Motor neuron (in vitro differentiated cells): ENCODE measurements around the gene SLC4A2. TPM values are rescaled to one million over a fixed set of nuclear protein-coding genes. Genes with fewer than 3 reads are reported as not detected.

Source experiments
- ATAC-seq, 8 experiments: fragments of 200-7000 bp; cut with Tn5 transposase; replicated peaks in 6 of 8; 2 replicates each; pipeline ENCODE4 v1.8.0; 2021; ENCODE audit warnings: mild to moderate bottlenecking in 8 of 8, moderate library complexity in 8 of 8
- H3K27ac ChIP-seq, 2 donors: fragments of 250-450 bp; sonication (Bioruptor Pico); 2 replicates each; pipeline ENCODE4 v1.9.0; 2021; ENCODE audit warnings: antibody characterized with exemption in 2 of 2, mild to moderate bottlenecking in 2 of 2, moderate library complexity in 1 of 2
- H3K4me1 ChIP-seq, 2 donors: fragments of 250-450 bp; sonication (Bioruptor Pico); replicated peaks in 1 of 2; 2 replicates each; pipeline ENCODE4 v1.6.1; 2021; ENCODE audit warnings: antibody characterized with exemption in 2 of 2, mild to moderate bottlenecking in 2 of 2, moderate library complexity in 1 of 2
- H3K4me3 ChIP-seq, 5 donors: fragments of 250-450 bp; sonication (Bioruptor Pico); 2 replicates each; pipeline ENCODE4 v1.9.0; 2021; ENCODE audit warnings: antibody characterized with exemption in 5 of 5, mild to moderate bottlenecking in 5 of 5, moderate library complexity in 4 of 5
- WGBS, 10 experiments: fragments of 450-650 bp; shearing (Covaris generic); methylation state at CpG; one replicate each; pipeline ENCODE4 v1.0.0; 2022; 5-methylcytosine and 5-hydroxymethylcytosine counted together
- in situ Hi-C, 9 experiments: fragments of 400-800 bp; cut with MboI; loops; one replicate each; pipeline ENCODE4 v1.15.0; 2021; ENCODE audit warnings: low sequenced_read_pairs in 9 of 9, low pct_unique_long_range_greater_than_20kb in 2 of 9; ENCODE audit not compliant: unreplicated experiment in 9 of 9
- total RNA-seq, 8 experiments: library from RNA; unstranded; fragments of 300-600 nt; gene quantifications; 2 replicates each; pipeline versions ENCODE4 v1.2.3 to v1.2.4, GENCODE V29; 2022

SLC4A2 gene
- total RNA-seq, 8 experiments from 2014 or later: 17.1 to 165 (median 45.8) TPM

DNA sequence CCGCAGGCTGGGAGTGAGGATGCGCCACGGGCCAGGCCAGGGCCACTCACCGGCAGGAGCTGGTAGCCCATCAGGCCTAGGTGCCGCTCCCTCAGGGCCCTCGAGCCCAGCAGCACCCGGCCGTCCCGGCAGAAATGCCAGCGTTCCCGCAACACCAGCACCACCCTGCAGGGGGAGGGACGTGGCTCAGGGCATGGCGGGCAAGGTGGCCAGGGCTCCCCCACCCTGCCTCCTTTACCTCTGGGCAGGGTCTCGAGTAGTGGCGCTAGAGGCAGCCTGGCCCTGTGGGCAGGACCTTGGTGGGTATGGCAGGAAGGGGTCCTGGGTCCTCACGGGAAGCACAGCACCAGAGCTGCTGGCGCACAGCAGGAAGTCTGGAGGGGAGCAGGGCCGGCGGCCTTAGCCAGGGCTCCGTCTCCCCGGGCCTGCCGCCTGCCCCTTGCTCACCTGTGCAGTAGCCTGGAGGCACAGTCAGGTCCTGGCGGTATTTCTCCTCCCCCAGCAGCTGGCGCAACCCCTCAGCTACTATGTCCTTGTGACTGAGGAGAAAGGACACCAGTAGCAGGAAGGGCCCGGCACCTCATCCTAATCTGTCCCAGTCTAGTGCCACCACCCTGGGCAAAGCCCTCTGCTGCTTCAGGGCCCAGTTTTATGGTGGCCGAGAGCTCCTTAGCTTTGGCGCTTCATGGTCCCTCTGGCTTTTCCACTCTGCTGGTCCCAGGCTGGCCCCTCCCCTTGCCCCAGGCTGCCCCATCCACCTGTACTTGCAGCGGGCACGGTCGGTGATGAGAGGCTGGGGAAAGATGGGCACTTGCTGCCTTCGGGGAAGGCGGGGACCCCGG is 17.7 kb downstream of the SLC4A2 start:
- H3K4me1 ChIP-seq: peaks cover 32 to 35% of the 10 kb centered on the region in 2 donors
- no peak for ATAC-seq
- no peak overlapping the region for H3K4me3 ChIP-seq
- H3K27ac ChIP-seq: peak overlapping the region in 1 of 2 donors; percentile 98
- 80 to 100% (median 87%) methylated on average over 1 to 7 of the region's 33 CpGs; no CpG with 5 or more reads in 6 of the 10 experiments for WGBS, 10 experiments
- in situ Hi-C loops: no loop called here

DNA sequence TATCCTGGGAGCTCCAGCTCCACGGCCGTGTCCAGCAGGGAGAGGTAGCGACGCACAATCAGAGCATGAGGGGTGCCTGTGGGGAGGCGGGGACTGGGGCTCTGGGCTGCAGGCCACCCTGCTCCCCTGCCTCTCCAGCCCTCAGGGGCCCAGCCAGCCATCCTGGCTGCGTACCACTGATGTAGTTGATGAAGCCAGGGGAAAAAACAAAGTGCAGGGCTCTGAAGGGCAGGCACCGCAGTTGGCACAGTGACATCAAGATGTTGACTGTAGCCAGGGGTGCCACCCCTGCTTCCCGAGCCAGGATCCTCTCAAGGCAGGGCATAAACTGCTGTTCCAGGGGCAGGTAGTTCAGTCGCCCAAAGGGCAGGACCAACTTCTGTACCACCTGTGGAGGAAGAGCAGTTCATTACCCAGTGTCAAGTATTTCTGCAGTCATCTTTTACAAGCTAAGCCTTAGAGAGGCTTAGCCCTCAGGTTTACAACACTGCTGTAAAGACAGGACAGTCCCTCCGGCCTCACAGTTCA is 18.4 kb downstream of the SLC4A2 start:
- peaks cover 39 to 41% of the 10 kb centered on the region in 2 donors for H3K4me1 ChIP-seq
- H3K4me3 ChIP-seq: peak overlapping the region in 1 of 5 donors; percentile 12
- H3K27ac ChIP-seq: peak overlapping the region in 1 of 2 donors; percentile 98
- 33 to 90% (median 39%) methylated on average over 1 to 3 of the region's 10 CpGs; no CpG with 5 or more reads in 6 of the 10 experiments for WGBS, 10 experiments
- in situ Hi-C loops: no loop called here
- no peak for ATAC-seq

DNA sequence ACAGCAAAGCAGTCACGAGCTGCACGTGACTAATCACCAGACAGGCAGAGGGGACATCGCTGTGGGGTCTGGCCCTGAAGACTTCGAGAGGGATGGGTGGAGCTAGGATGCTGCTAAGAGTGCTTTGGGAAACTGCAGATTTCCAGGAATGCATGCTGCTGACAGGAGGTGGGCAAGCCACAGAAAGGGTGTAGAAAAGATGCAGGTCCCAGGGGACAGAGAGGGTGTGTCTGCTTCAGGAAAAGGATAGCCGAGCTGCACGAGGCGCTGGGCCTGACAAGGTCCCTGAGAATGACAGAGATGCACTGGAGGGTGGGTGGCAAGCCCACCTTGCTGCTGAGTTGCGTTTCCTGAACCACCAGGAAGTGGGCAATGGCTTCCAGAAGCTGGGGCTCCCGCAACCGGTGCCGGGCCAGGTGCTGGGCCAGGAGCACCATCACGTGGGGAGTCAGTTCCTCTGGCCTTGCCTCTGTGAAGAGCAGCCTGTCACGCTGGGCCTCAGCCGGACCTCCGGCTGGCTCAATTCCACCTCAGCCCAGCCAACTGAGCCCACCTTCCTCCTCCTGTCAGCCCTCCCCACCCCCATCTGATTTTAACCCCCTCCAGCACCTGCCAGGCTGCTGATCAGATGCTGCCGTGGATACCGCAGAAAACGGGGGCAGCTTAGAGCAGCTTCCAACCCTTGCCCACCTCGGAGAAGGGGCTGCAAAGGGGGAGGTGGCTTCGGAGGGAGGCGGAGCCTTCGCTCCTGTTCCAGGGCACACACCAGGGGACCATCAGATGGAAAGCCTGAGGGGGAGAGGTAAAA is 19.0 kb downstream of the SLC4A2 start:
- peak overlapping the region; percentile 14 to 98 for H3K27ac ChIP-seq
- in situ Hi-C loops: no loop called here
- H3K4me1 ChIP-seq: peaks cover 39 to 41% of the 10 kb centered on the region in 2 donors
- peak overlapping the region in 2 of 5 donors; percentile 12 to 93 for H3K4me3 ChIP-seq
- WGBS, 10 experiments: 20 to 80% (median 48%) methylated on average over 1 to 7 of the region's 22 CpGs; no CpG with 5 or more reads in 3 of the 10 experiments
- ATAC-seq: peak in 7 of 8 experiments; percentile 0 to 64 (median 56)

GRCh38 chr7:151079199-151079910 is 20.0 kb downstream of the SLC4A2 start:
- WGBS, 10 experiments: 38 to 100% (median 73%) methylated on average over 1 to 13 of the region's 27 CpGs; no CpG with 5 or more reads in 2 of the 10 experiments
- no peak for ATAC-seq
- Histone ChIP-seq H3K4me3 (peak overlapping the region; percentile 84 to 95 (median 93)), H3K27ac (peak overlapping the region; percentile 97 to 98), H3K4me1 (peaks cover 42 to 44% of the 10 kb centered on the region in 2 donors)
- in situ Hi-C loops: no loop called here

DNA sequence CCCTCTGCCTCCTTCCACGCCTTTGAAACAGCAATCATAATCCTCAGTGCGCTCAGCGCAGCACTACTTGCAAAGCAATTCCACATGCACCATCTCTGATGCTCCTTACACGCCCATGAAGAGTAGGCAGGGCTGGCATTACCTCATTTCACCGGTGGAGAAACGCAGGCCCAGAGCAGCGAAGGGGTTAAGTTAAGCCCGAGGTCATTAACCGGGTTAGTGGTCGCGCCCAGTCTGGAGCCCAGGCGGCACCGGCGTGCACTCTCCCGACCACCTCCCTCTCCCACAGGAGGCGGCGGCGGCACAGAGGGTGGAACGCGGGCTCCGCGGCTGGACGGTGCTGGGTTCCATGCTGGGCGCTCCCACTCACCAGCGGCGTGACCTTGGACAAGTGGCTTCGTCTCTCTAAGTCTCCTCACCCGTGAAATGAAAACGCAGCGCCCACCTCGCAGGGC is 20.7 kb downstream of the SLC4A2 start:
- Histone ChIP-seq H3K4me3 (peak overlapping the region; percentile 84 to 95 (median 93)), H3K27ac (peak overlapping the region; percentile 97 to 98), H3K4me1 (peaks cover 42 to 44% of the 10 kb centered on the region in 2 donors)
- peak; percentile 1 to 44 (median 12) for ATAC-seq
- in situ Hi-C loops: no loop called here
- WGBS, 10 experiments: 0 to 3% (median 1%) methylated on average over 1 to 17 of the region's 31 CpGs; no CpG with 5 or more reads in 5 of the 10 experiments

GRCh38 chr7:151080522-151081169 is 21.3 kb downstream of the SLC4A2 start, which contains the start of gene FASTK:
FASTK (minus strand) TSS chr7:151080809; CDS start chr7:151080766, 43 bp downstream.
- in situ Hi-C loops: no loop called here
- WGBS, 10 experiments: 0% methylated on average over 5 to 9 of the region's 66 CpGs; no CpG with 5 or more reads in 8 of the 10 experiments
- peak within 1 kb of the TSS; percentile 84 to 95 (median 93) for H3K4me3 ChIP-seq
- H3K27ac ChIP-seq: peak within 1 kb of the TSS; percentile 97 to 98
- peaks cover 42 to 47% of the 10 kb centered on the region in 2 donors for H3K4me1 ChIP-seq
- ATAC-seq: peak; percentile 55 to 75 (median 61)

GRCh38 chr7:151081170-151082101 is 22.0 kb downstream of the SLC4A2 start:
- Histone ChIP-seq H3K4me1 (peaks cover 42 to 51% of the 10 kb centered on the region in 2 donors), H3K4me3 (peak overlapping the region; percentile 84 to 95 (median 93)), H3K27ac (peak overlapping the region; percentile 76 to 98)
- ATAC-seq: peak in 3 of 8 experiments; percentile 2 to 5 (median 4)
- in situ Hi-C loops: no loop called here
- 0 to 20% (median 4%) methylated on average over 1 to 5 of the region's 64 CpGs; no CpG with 5 or more reads in 7 of the 10 experiments for WGBS, 10 experiments

DNA sequence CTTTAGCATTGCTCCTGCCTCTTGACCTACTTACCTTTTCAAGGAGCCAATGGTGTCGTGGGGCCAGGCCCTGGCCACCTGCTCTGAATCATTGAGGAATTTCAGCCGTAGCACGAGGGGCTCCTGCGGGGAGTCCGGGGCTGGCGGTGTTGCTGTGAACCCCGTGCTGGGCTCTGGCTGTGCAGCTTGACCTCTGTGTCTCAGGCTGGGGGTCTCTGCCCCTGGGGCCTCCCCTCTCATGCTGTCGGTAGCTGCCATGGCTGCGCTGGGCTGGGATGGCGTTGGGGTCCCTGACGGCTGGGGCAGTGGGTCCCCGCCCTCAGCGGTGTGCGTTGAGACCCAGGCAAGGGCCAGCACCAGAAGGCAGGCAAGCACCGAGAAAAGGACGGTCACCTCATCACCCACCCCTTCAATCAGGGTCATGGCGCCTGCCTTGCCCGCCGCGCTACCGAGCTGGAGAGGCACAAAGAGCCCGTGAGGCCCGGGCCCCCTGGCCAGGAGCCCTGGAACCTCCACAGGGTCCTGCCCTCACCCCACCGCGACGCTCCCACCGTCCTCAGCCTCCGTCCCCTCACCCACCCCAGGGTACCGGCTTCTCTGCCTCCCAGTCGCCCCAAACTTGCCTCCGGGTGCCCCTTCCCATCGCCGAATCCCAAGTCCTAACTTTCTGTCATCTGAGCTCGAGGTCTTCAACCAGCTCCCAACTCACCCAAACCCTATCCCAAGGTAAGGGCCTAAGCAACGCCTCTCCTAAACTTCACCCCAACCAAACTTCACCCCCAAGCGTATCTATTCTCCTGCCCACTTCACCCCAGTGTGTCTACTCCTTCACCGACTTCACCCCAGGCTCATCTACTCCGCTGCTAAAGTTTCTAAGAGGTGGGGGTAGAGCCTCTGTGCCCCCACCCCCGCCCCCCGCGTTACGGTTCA is 23.0 kb downstream of the SLC4A2 start:
- no peak for ATAC-seq
- Histone ChIP-seq H3K4me3 (peak overlapping the region; percentile 72 to 95 (median 94)), H3K4me1 (peaks cover 42 to 51% of the 10 kb centered on the region in 2 donors), H3K27ac (peak overlapping the region; percentile 67 to 72)
- WGBS, 10 experiments: 0 to 30% methylated on average over 1 to 2 of the region's 42 CpGs; no CpG with 5 or more reads in 8 of the 10 experiments
- in situ Hi-C loops: no loop called here

GRCh38 chr7:151083071-151083823 is 23.9 kb downstream of the SLC4A2 start, which contains the start of gene TMUB1:
TMUB1 (minus strand) TSS chr7:151083493; CDS start chr7:151082563, 930 bp downstream.
- Histone ChIP-seq H3K27ac (peak within 1 kb of the TSS; percentile 67 to 72), H3K4me3 (peak within 1 kb of the TSS; percentile 72 to 95 (median 94)), H3K4me1 (peaks cover 39 to 46% of the 10 kb centered on the region in 2 donors)
- WGBS, 10 experiments: 0% methylated on average over 1 of the region's 69 CpGs; no CpG with 5 or more reads in 9 of the 10 experiments
- in situ Hi-C loops: no loop called here
- peak; percentile 2 to 55 (median 46) for ATAC-seq
